ENCODE results near the gene YPEL2.

The YPEL2 gene

GRCh38 chr17:59375857-59376256 is 44.4 kb downstream of the YPEL2 start:
- no peak overlapping the region for H3K18ac ChIP-seq (ENCODE audit: low read depth in 1 of 2, low read length in 2 of 2)
- no peaks in the 10 kb centered on the region for H3K27me3 ChIP-seq (ENCODE audit: control insufficient read depth in 1 of 2, insufficient read depth in 1 of 2, low read length in 2 of 2)
- no peak overlapping the region for H4K8ac ChIP-seq (ENCODE audit: low read length)
- no peaks in the 10 kb centered on the region for H3K9me3 ChIP-seq (ENCODE audit: control insufficient read depth, low read length)
- H4K91ac ChIP-seq (ENCODE audit: low read length), result no peak overlapping the region
- H3K4me1 ChIP-seq (ENCODE audit: control insufficient read depth, insufficient read depth, low read depth, low read length), result peaks cover 18% of the 10 kb centered on the region
- H2BK120ac ChIP-seq (ENCODE audit: low read depth, low read length), result no peak overlapping the region
- no peak overlapping the region for H3K4me3 ChIP-seq (ENCODE audit: insufficient read depth in 1 of 2, low read depth in 1 of 2, low read length in 2 of 2)
- peaks cover 15% of the 10 kb centered on the region for H3K79me1 ChIP-seq (replicated peaks; ENCODE audit: low read length, poor library complexity, severe bottlenecking)
- H3K27ac ChIP-seq (ENCODE audit: low read length, poor library complexity, severe bottlenecking), result no peak overlapping the region
- H2BK5ac ChIP-seq (ENCODE audit: low read depth, low read length, poor library complexity, severe bottlenecking), result no peak overlapping the region
- no peak overlapping the region for H2BK15ac ChIP-seq (ENCODE audit: low read depth, poor library complexity, severe bottlenecking)
- no peak for DNase-seq
- H3K9ac ChIP-seq (ENCODE audit: low read length), result no peak overlapping the region
- H3K23ac ChIP-seq (ENCODE audit: low read length in 2 of 2), result no peak overlapping the region
- H2AK5ac ChIP-seq (ENCODE audit: low read length, severe bottlenecking), result no peak overlapping the region
- H3K14ac ChIP-seq (ENCODE audit: low read length in 2 of 2), result no peak overlapping the region
- no peak overlapping the region for H2AFZ ChIP-seq (ENCODE audit: low read depth, low read length)
- no peak overlapping the region for H3K4ac ChIP-seq (ENCODE audit: low read depth in 1 of 2, low read length in 2 of 2)
- H3K36me3 ChIP-seq (ENCODE audit: control insufficient read depth in 1 of 2, insufficient read depth in 2 of 2, low read depth in 1 of 2, low read length in 2 of 2), result peaks cover 0 to 4% of the 10 kb centered on the region in 2 experiments
- no peak overlapping the region for H3K4me2 ChIP-seq (ENCODE audit: low read length, poor library complexity, severe bottlenecking)
- H2BK12ac ChIP-seq (ENCODE audit: low read length in 2 of 2), result no peak overlapping the region

- H2BK15ac ChIP-seq (ENCODE audit: low read depth, poor library complexity, severe bottlenecking), result no peak overlapping the region
- H3K18ac ChIP-seq (ENCODE audit: low read depth in 1 of 2, low read length in 2 of 2), result no peak overlapping the region
- H3K4me3 ChIP-seq (ENCODE audit: insufficient read depth in 1 of 2, low read depth in 1 of 2, low read length in 2 of 2), result no peak overlapping the region
- H2AFZ ChIP-seq (ENCODE audit: low read depth, low read length), result no peak overlapping the region
- H3K27ac ChIP-seq (ENCODE audit: low read length, poor library complexity, severe bottlenecking), result no peak overlapping the region
- no peak overlapping the region for H3K23ac ChIP-seq (ENCODE audit: low read length in 2 of 2)
- no peak overlapping the region for H3K14ac ChIP-seq (ENCODE audit: low read length in 2 of 2)
- H3K79me1 ChIP-seq (replicated peaks; ENCODE audit: low read length, poor library complexity, severe bottlenecking), result peaks cover 16% of the 10 kb centered on the region
- no peak for DNase-seq
- H3K4me2 ChIP-seq (ENCODE audit: low read length, poor library complexity, severe bottlenecking), result no peak overlapping the region
- H3K27me3 ChIP-seq (ENCODE audit: control insufficient read depth in 1 of 2, insufficient read depth in 1 of 2, low read length in 2 of 2), result no peaks in the 10 kb centered on the region
- H3K4ac ChIP-seq (ENCODE audit: low read depth in 1 of 2, low read length in 2 of 2), result no peak overlapping the region
- H4K91ac ChIP-seq (ENCODE audit: low read length), result no peak overlapping the region
- H2BK5ac ChIP-seq (ENCODE audit: low read depth, low read length, poor library complexity, severe bottlenecking), result no peak overlapping the region
- no peak overlapping the region for H4K8ac ChIP-seq (ENCODE audit: low read length)
- H3K4me1 ChIP-seq (ENCODE audit: control insufficient read depth, insufficient read depth, low read depth, low read length), result peaks cover 11% of the 10 kb centered on the region
- peaks cover 0 to 5% of the 10 kb centered on the region in 2 experiments for H3K36me3 ChIP-seq (ENCODE audit: control insufficient read depth in 1 of 2, insufficient read depth in 2 of 2, low read depth in 1 of 2, low read length in 2 of 2)
- H3K9ac ChIP-seq (ENCODE audit: low read length), result no peak overlapping the region
- WGBS, result no CpG with 5 or more reads among the region's 5 CpGs
- no peak overlapping the region for H2AK5ac ChIP-seq (ENCODE audit: low read length, severe bottlenecking)
- H2BK120ac ChIP-seq (ENCODE audit: low read depth, low read length), result no peak overlapping the region
- H3K9me3 ChIP-seq (ENCODE audit: control insufficient read depth, low read length), result no peaks in the 10 kb centered on the region
- no peak overlapping the region for H2BK12ac ChIP-seq (ENCODE audit: low read length in 2 of 2)
These were observed 45.1 kb downstream of the YPEL2 start for GRCh38 chr17:59376506-59376905.

GRCh38 chr17:59377410-59377809 is 46.0 kb downstream of the YPEL2 start:
- H3K14ac ChIP-seq (ENCODE audit: low read length in 2 of 2), result peak overlapping the region in 1 of 2 experiments; percentile 2
- H2AFZ ChIP-seq (ENCODE audit: low read depth, low read length), result no peak overlapping the region
- H2BK5ac ChIP-seq (ENCODE audit: low read depth, low read length, poor library complexity, severe bottlenecking), result no peak overlapping the region
- H3K4ac ChIP-seq (ENCODE audit: low read depth in 1 of 2, low read length in 2 of 2), result no peak overlapping the region
- no peaks in the 10 kb centered on the region for H3K9me3 ChIP-seq (ENCODE audit: control insufficient read depth, low read length)
- H2AK5ac ChIP-seq (ENCODE audit: low read length, severe bottlenecking), result peak overlapping the region; percentile 72
- no peak overlapping the region for H3K23ac ChIP-seq (ENCODE audit: low read length in 2 of 2)
- H3K27me3 ChIP-seq (ENCODE audit: control insufficient read depth in 1 of 2, insufficient read depth in 1 of 2, low read length in 2 of 2), result no peaks in the 10 kb centered on the region
- peak overlapping the region; percentile 3 for H3K9ac ChIP-seq (ENCODE audit: low read length)
- H2BK120ac ChIP-seq (ENCODE audit: low read depth, low read length), result no peak overlapping the region
- H4K91ac ChIP-seq (ENCODE audit: low read length), result peak overlapping the region; percentile 54
- 100% methylated on average over 3 of the region's 3 CpGs for WGBS
- peak overlapping the region in 1 of 2 experiments; percentile 5 for H3K4me3 ChIP-seq (ENCODE audit: insufficient read depth in 1 of 2, low read depth in 1 of 2, low read length in 2 of 2)
- peak overlapping the region; percentile 11 for H3K27ac ChIP-seq (ENCODE audit: low read length, poor library complexity, severe bottlenecking)
- peaks cover 14% of the 10 kb centered on the region for H3K4me1 ChIP-seq (ENCODE audit: control insufficient read depth, insufficient read depth, low read depth, low read length)
- no peak overlapping the region for H4K8ac ChIP-seq (ENCODE audit: low read length)
- H3K18ac ChIP-seq (ENCODE audit: low read depth in 1 of 2, low read length in 2 of 2), result peak overlapping the region in 1 of 2 experiments; percentile 34
- H2BK15ac ChIP-seq (ENCODE audit: low read depth, poor library complexity, severe bottlenecking), result no peak overlapping the region
- H3K36me3 ChIP-seq (ENCODE audit: control insufficient read depth in 1 of 2, insufficient read depth in 2 of 2, low read depth in 1 of 2, low read length in 2 of 2), result peaks cover 3 to 8% of the 10 kb centered on the region in 2 experiments
- H3K4me2 ChIP-seq (ENCODE audit: low read length, poor library complexity, severe bottlenecking), result no peak overlapping the region
- peak overlapping the region in 1 of 2 experiments; percentile 8 for H2BK12ac ChIP-seq (ENCODE audit: low read length in 2 of 2)
- DNase-seq, result no peak
- peaks cover 18% of the 10 kb centered on the region for H3K79me1 ChIP-seq (replicated peaks; ENCODE audit: low read length, poor library complexity, severe bottlenecking)

GRCh38 chr17:59378675-59379074 is 47.2 kb downstream of the YPEL2 start:
- H4K91ac ChIP-seq (ENCODE audit: low read length), result no peak overlapping the region

More at GRCh38 chr17:59378675-59379074, 47.2 kb downstream of the YPEL2 start:
- peaks cover 16% of the 10 kb centered on the region for H3K79me1 ChIP-seq (replicated peaks; ENCODE audit: low read length, poor library complexity, severe bottlenecking)
- peak overlapping the region in 1 of 2 experiments; percentile 42 for H3K4ac ChIP-seq (ENCODE audit: low read depth in 1 of 2, low read length in 2 of 2)
- H4K8ac ChIP-seq (ENCODE audit: low read length), result no peak overlapping the region
- peaks cover 3 to 8% of the 10 kb centered on the region in 2 experiments for H3K36me3 ChIP-seq (ENCODE audit: control insufficient read depth in 1 of 2, insufficient read depth in 2 of 2, low read depth in 1 of 2, low read length in 2 of 2)
- H3K9me3 ChIP-seq (ENCODE audit: control insufficient read depth, low read length), result no peaks in the 10 kb centered on the region
- H2BK120ac ChIP-seq (ENCODE audit: low read depth, low read length), result no peak overlapping the region
- H2AFZ ChIP-seq (ENCODE audit: low read depth, low read length), result no peak overlapping the region
- H3K18ac ChIP-seq (ENCODE audit: low read depth in 1 of 2, low read length in 2 of 2), result no peak overlapping the region
- no peak overlapping the region for H3K4me2 ChIP-seq (ENCODE audit: low read length, poor library complexity, severe bottlenecking)
- H3K4me3 ChIP-seq (ENCODE audit: insufficient read depth in 1 of 2, low read depth in 1 of 2, low read length in 2 of 2), result no peak overlapping the region
- no peak overlapping the region for H3K14ac ChIP-seq (ENCODE audit: low read length in 2 of 2)
- peak overlapping the region; percentile 8 for H3K27ac ChIP-seq (ENCODE audit: low read length, poor library complexity, severe bottlenecking)
- no peak overlapping the region for H2BK5ac ChIP-seq (ENCODE audit: low read depth, low read length, poor library complexity, severe bottlenecking)
- no peak overlapping the region for H2BK15ac ChIP-seq (ENCODE audit: low read depth, poor library complexity, severe bottlenecking)
- H3K27me3 ChIP-seq (ENCODE audit: control insufficient read depth in 1 of 2, insufficient read depth in 1 of 2, low read length in 2 of 2), result no peaks in the 10 kb centered on the region
- no peak overlapping the region for H2AK5ac ChIP-seq (ENCODE audit: low read length, severe bottlenecking)
- 38% methylated on average over 1 of the region's 4 CpGs for WGBS
- H3K9ac ChIP-seq (ENCODE audit: low read length), result no peak overlapping the region
- no peak overlapping the region for H3K23ac ChIP-seq (ENCODE audit: low read length in 2 of 2)
- no peak overlapping the region for H2BK12ac ChIP-seq (ENCODE audit: low read length in 2 of 2)
- H3K4me1 ChIP-seq (ENCODE audit: control insufficient read depth, insufficient read depth, low read depth, low read length), result peaks cover 14% of the 10 kb centered on the region
- DNase-seq, result peak; percentile 82

Measured in mesenchymal stem cell (in vitro differentiated cells and primary cell).